HL-60 (cell line): ENCODE data around the gene ADGRL3.
"Not testable (repeated sequence)": the region's sequence is repeated elsewhere in the genome, so short reads cannot be mapped to it uniquely, and the experiment has no call there.

Source experiments
- DNase-seq, 2 experiments: peaks; one replicate each; pipeline ENCODE4 v3.0.0-alpha.2; 2010 to 2020; ENCODE audit warnings: low read depth in 1 of 2, low spot score in 1 of 2
- H3K27ac ChIP-seq: fragments of 250-450 bp; sonication (Bioruptor Pico); replicated peaks from 2 replicates; pipeline ENCODE4 v1.5.1; 2020; ENCODE audit warnings: mild to moderate bottlenecking, moderate library complexity
- H3K27me3 ChIP-seq: fragments of 250-450 bp; sonication (Bioruptor Pico); 2 replicates; pipeline ENCODE4 v1.5.1; 2021; ENCODE audit warnings: mild to moderate bottlenecking, moderate library complexity; ENCODE audit not compliant: insufficient read depth, poor library complexity, severe bottlenecking
- H3K4me3 ChIP-seq: replicated peaks from 2 replicates; pipeline ENCODE4 v1.5.1; 2011; ENCODE audit warnings: mild to moderate bottlenecking, control low read depth, low read length; ENCODE audit not compliant: insufficient read depth
- CTCF ChIP-seq: IDR thresholded peaks from one replicate; pipeline ENCODE4 v1.5.1; 2011; ENCODE audit warnings: low read length, control low read depth, inconsistent platforms; ENCODE audit not compliant: insufficient read depth
- GABPA ChIP-seq: IDR thresholded peaks from 2 replicates; pipeline ENCODE4 v1.6.1; 2012; ENCODE audit warnings: low read depth
- POLR2AphosphoS5 ChIP-seq: IDR thresholded peaks from 2 replicates; pipeline ENCODE4 v1.6.1; 2012; ENCODE audit warnings: low read depth
- REST ChIP-seq: IDR thresholded peaks from 2 replicates; pipeline ENCODE4 v1.6.1; 2012; ENCODE audit warnings: low read depth; ENCODE audit not compliant: insufficient replicate concordance
- SPI1 ChIP-seq: IDR thresholded peaks from 2 replicates; pipeline ENCODE4 v1.6.1; 2012; ENCODE audit warnings: low read depth, mild to moderate bottlenecking, borderline replicate concordance

ADGRL3 gene

GRCh38 chr4:61984260-61984909, 784.3 kb downstream of the ADGRL3 start:
- no peak for DNase-seq
- TF ChIP-seq GABPA (no peak), CTCF (no peak), POLR2AphosphoS5 (no peak), SPI1 (no peak), REST (no peak)
- no peak overlapping the region for H3K4me3 ChIP-seq
- H3K27ac ChIP-seq, result no peak overlapping the region
- H3K27me3 ChIP-seq, result no peaks in the 10 kb centered on the region

- TF ChIP-seq SPI1, result no peak
- TF ChIP-seq REST, result no peak
Observed at GRCh38 chr4:61985426-61985825, 785.3 kb downstream of the ADGRL3 start.

GRCh38 chr4:61986929-61987328, 786.8 kb downstream of the ADGRL3 start:
- not testable (repeated sequence) for H3K4me3 ChIP-seq, H3K27ac ChIP-seq, DNase-seq, H3K27me3 ChIP-seq

More at GRCh38 chr4:61985426-61985825, 785.3 kb downstream of the ADGRL3 start:
- H3K27ac ChIP-seq, result no peak overlapping the region
- no peaks in the 10 kb centered on the region for H3K27me3 ChIP-seq
- no peak overlapping the region for H3K4me3 ChIP-seq
- no peak for DNase-seq

GRCh38 chr4:61992351-61992750, 792.2 kb downstream of the ADGRL3 start:
- no peak overlapping the region for H3K4me3 ChIP-seq
- TF ChIP-seq SPI1 (no peak), POLR2AphosphoS5 (no peak), GABPA (no peak), REST (no peak), CTCF (no peak)
- no peak overlapping the region for H3K27ac ChIP-seq
- no peak for DNase-seq
- H3K27me3 ChIP-seq, result no peaks in the 10 kb centered on the region
